Pulmonary artery endothelial cell (primary cell): ENCODE results near the gene RGS9. TPM values are rescaled to one million over a fixed set of nuclear protein-coding genes. Genes with fewer than 3 reads are reported as not detected.
"Not testable (repeated sequence)": the region's sequence is repeated elsewhere in the genome, so short reads cannot be mapped to it uniquely, and the experiment has no call there.

Source experiments
- DNase-seq: peaks from one replicate; pipeline ENCODE4 v3.0.0-alpha.2; 2011; ENCODE audit warnings: low read depth, low spot score
- total RNA-seq: library from RNA; depleted of rRNA; stranded (reverse); fragments of >200 nt; gene quantifications from 2 replicates; pipeline ENCODE4 v1.2.3, GENCODE V29; 2014

RGS9 gene
- total RNA-seq, 1 donor from 2014 or later = 1.1 TPM

GRCh38 chr17:65207448-65207847 is 70.3 kb downstream of the RGS9 start:
- not testable (repeated sequence) for DNase-seq

GRCh38 chr17:65208717-65209116 is 71.5 kb downstream of the RGS9 start:
- DNase-seq = no peak

- DNase-seq = no peak
Measured at GRCh38 chr17:65218261-65218660, 81.1 kb downstream of the RGS9 start.

GRCh38 chr17:65219124-65219523 is 82.0 kb downstream of the RGS9 start:
- no peak for DNase-seq

- no peak for DNase-seq
Measured at GRCh38 chr17:65219707-65220106, 82.5 kb downstream of the RGS9 start.

GRCh38 chr17:65220732-65221131 is 83.6 kb downstream of the RGS9 start:
- DNase-seq = no peak

GRCh38 chr17:65222214-65222738 is 85.1 kb downstream of the RGS9 start:
- DNase-seq = no peak

GRCh38 chr17:65225061-65225460 is 87.9 kb downstream of the RGS9 start:
- DNase-seq = no peak

GRCh38 chr17:65226227-65226626 is 89.1 kb downstream of the RGS9 start:
- no peak for DNase-seq

GRCh38 chr17:65227637-65228036 is 90.5 kb downstream of the RGS9 start:
- DNase-seq = no peak

- no peak for DNase-seq
Measured at GRCh38 chr17:65228287-65228686, 91.1 kb downstream of the RGS9 start.

GRCh38 chr17:65228734-65229620 is 91.8 kb downstream of the RGS9 start:
- DNase-seq = no peak

- no peak for DNase-seq
Measured at GRCh38 chr17:65229621-65229995, 92.4 kb downstream of the RGS9 start.

- DNase-seq = no peak
Measured at GRCh38 chr17:65230040-65230439, 92.9 kb downstream of the RGS9 start.

GRCh38 chr17:65231086-65231485 is 93.9 kb downstream of the RGS9 start:
- DNase-seq = no peak

- peak; percentile 30 for DNase-seq
Measured at GRCh38 chr17:65231662-65232335, 94.6 kb downstream of the RGS9 start.

- no peak for DNase-seq
Measured at GRCh38 chr17:65235284-65235683, 98.1 kb downstream of the RGS9 start.

- DNase-seq = no peak
Measured at GRCh38 chr17:65236321-65236720, 99.2 kb downstream of the RGS9 start.

GRCh38 chr17:65243838-65244625 is 106.9 kb downstream of the RGS9 start:
- DNase-seq = no peak

GRCh38 chr17:65246252-65246651 is 109.1 kb downstream of the RGS9 start:
- DNase-seq = no peak

- no peak for DNase-seq
Measured at GRCh38 chr17:65249774-65250173, 112.6 kb downstream of the RGS9 start.

- no peak for DNase-seq
Measured at GRCh38 chr17:65254166-65254565, 117.0 kb downstream of the RGS9 start.
